HG02759 (cell line): Measurements from ENCODE around the gene TRPV6.

ENCODE experiments used
- ATAC-seq: cut with Tn5 transposase; IDR thresholded peaks from one replicate; pipeline ENCODE4 v1.9.1; 2021; ENCODE audit warnings: mild to moderate bottlenecking, moderate library complexity; ENCODE audit not compliant: unreplicated experiment

Gene TRPV6

GRCh38 chr7:142870566-142871259 lies 14.8 kb downstream of the TRPV6 start:
- no peak for ATAC-seq

GRCh38 chr7:142870147-142870559 lies 15.4 kb downstream of the TRPV6 start:
- no peak for ATAC-seq

GRCh38 chr7:142869434-142869833 lies 16.1 kb downstream of the TRPV6 start:
- ATAC-seq, result no peak

- no peak for ATAC-seq
Measured at GRCh38 chr7:142868986-142869415, 16.5 kb downstream of the TRPV6 start.

- no peak for ATAC-seq
Measured at GRCh38 chr7:142868188-142868985, 17.2 kb downstream of the TRPV6 start.

GRCh38 chr7:142867398-142868187 lies 18.0 kb downstream of the TRPV6 start:
- ATAC-seq, result no peak

- no peak for ATAC-seq
Measured at GRCh38 chr7:142867097-142867378, 18.5 kb downstream of the TRPV6 start.

- no peak for ATAC-seq
Measured at GRCh38 chr7:142866361-142867096, 19.0 kb downstream of the TRPV6 start.

GRCh38 chr7:142865766-142866165 lies 19.8 kb downstream of the TRPV6 start:
- ATAC-seq, result no peak

- ATAC-seq, result no peak
Measured at GRCh38 chr7:142864980-142865747, 20.4 kb downstream of the TRPV6 start.

GRCh38 chr7:142863891-142864685 lies 21.5 kb downstream of the TRPV6 start:
- ATAC-seq, result no peak

GRCh38 chr7:142862786-142863400 lies 22.7 kb downstream of the TRPV6 start:
- no peak for ATAC-seq

GRCh38 chr7:142862351-142862750 lies 23.2 kb downstream of the TRPV6 start:
- no peak for ATAC-seq

GRCh38 chr7:142860968-142861367 lies 24.6 kb downstream of the TRPV6 start:
- no peak for ATAC-seq

- no peak for ATAC-seq
Measured at GRCh38 chr7:142859829-142860228, 25.7 kb downstream of the TRPV6 start.

- no peak for ATAC-seq
Measured at GRCh38 chr7:142859411-142859810, 26.1 kb downstream of the TRPV6 start.

- no peak for ATAC-seq
Measured at GRCh38 chr7:142857625-142858024, 27.9 kb downstream of the TRPV6 start.

GRCh38 chr7:142856565-142857245 lies 28.8 kb downstream of the TRPV6 start:
- no peak for ATAC-seq
